AG10803 (cell line): ENCODE results near the gene RAPGEF2.

ENCODE experiments used
- DNase-seq: peaks from one replicate; pipeline ENCODE4 v3.0.0; 2010; ENCODE audit warnings: low read depth
- H3K4me3 ChIP-seq: 2 replicates; pipeline ENCODE4 v1.5.1; 2011; ENCODE audit warnings: mild to moderate bottlenecking, low read length, control low read depth
- CTCF ChIP-seq: conservative IDR thresholded peaks from 2 replicates; pipeline ENCODE4 v1.5.1; 2011; ENCODE audit warnings: mild to moderate bottlenecking, low read length, control low read depth, inconsistent platforms

The RAPGEF2 gene

DNA sequence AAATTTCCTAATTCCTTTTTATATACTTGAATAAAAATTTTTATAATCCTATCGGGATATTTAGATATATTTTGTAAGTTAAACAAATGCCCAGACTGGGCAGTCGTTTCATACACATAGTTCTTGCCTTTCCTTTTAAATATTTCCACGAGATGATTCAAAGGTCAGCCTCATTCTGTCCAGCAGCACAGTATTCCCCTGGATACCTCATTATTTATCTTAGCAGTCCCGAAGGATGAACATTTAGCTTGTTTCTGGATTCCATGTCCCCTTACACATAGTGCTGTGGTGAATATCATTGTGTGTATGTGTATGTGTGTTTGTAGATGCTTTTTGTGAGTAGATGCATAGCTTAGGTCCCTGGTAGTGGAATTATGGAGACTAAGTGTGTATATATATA is 38.3 kb downstream of the RAPGEF2 start:
- no peak overlapping the region for H3K4me3 ChIP-seq
- TF ChIP-seq CTCF, result no peak
- DNase-seq, result no peak

GRCh38 chr4:159142241-159142640 is 39.4 kb downstream of the RAPGEF2 start:
- H3K4me3 ChIP-seq, result no peak overlapping the region
- no peak for TF ChIP-seq CTCF
- peak; percentile 52 for DNase-seq

DNA sequence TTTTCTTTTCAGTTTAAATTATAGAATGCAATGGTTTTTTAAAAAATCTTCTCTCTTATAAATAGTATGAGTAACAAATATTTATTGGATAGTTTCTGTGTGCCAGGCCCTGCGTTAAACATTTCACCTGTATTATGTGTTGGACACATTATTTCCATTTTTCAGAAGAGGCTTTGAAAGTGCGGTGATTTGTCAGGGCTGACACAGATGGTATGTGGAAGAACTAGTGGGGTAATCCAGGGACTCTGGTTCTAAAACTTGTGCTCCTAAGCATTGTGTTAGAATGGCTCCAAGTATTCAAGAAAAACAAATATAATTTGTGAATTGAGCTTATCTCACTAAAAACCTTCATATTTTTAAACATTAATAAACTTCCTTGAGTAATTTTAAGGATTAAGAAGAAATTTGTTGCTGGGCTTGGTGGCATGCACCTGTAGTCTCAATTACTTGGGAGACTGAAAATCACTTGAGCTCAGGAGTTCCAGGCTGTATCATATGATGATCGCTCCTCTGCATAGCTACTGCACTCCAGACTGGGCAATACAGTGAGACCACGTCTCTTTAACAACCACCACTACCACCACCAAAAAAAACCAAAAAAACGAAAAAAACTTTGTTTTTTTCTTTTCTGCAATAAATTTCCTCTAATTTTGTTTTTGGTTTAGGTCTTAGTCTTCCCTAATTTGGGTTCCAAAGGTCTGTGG is 40.0 kb downstream of the RAPGEF2 start:
- H3K4me3 ChIP-seq, result no peak overlapping the region
- no peak for DNase-seq
- TF ChIP-seq CTCF, result no peak

DNA sequence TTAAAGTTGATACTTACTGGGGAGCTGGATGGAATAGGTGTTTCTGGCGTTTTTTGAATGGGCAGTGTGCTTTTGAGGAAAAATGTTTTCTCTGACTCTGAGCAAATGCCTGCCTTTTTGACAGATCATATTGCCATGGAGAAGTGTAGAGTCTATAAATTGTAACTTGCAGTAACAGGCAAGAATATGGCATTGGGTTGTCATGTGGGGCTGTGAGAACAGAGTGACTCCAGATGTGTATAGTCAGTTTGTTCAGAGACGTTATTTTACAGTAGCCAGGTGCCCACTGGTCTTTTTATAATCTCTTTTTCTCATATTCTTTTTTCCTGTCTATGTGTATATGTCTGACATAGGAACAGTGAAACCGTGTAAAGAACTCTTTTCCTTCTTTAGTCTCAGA is 40.8 kb downstream of the RAPGEF2 start:
- no peak for DNase-seq
- H3K4me3 ChIP-seq, result no peak overlapping the region
- no peak for TF ChIP-seq CTCF

- H3K4me3 ChIP-seq, result no peak overlapping the region
- no peak for TF ChIP-seq CTCF
- no peak for DNase-seq
Observed at GRCh38 chr4:159144112-159144694, 41.3 kb downstream of the RAPGEF2 start.

DNA sequence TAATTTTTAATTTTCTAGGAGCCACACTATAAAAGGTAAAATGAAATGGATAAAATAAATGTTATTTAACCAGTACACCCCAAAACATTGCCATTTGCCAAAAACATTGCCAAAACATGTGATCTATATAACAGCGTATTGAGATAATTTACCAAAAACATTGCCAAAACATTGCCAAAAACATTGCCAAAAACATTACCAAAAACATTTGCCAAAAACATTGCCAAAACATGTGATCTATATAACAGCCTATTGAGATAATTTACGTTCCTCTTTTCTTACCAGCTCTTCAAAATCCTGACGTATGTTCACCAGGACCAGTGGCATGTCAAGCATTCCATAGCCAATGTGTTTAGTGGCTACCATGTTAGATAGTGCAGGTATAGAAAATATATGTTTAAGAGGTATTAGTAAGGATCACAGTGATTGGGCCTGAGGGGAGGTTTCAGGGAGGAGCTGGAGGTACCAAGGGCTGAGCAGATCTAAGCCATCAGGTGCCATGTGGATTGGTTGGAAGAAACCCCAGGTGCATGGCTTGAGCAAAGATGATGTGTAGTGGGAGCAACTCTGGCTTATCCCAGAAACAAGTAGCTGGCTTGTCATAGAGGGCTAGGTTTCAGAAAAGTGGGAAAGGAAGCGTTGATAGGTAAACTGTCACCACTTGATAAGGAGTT is 42.6 kb downstream of the RAPGEF2 start:
- TF ChIP-seq CTCF, result no peak
- no peak overlapping the region for H3K4me3 ChIP-seq
- DNase-seq, result no peak

- H3K4me3 ChIP-seq, result no peak overlapping the region
- no peak for TF ChIP-seq CTCF
- DNase-seq, result no peak
Observed at GRCh38 chr4:159145992-159146330, 43.1 kb downstream of the RAPGEF2 start.
